Fibroblast of skin of left quadriceps (primary cell): ENCODE data around the gene GTF2IRD1.
"Not testable (repeated sequence)": the region's sequence is repeated elsewhere in the genome, so short reads cannot be mapped to it uniquely, and the experiment has no call there.

ENCODE experiments used
- DNase-seq, 2 experiments: peaks; one replicate each; pipeline ENCODE4 v3.0.0-alpha.2; 2013; ENCODE audit warnings: low read depth in 2 of 2

Gene GTF2IRD1

GRCh38 chr7:74470504-74470903 is 16.8 kb downstream of the GTF2IRD1 start:
- DNase-seq, result no peak

- no peak for DNase-seq
These were observed 19.4 kb downstream of the GTF2IRD1 start for GRCh38 chr7:74473116-74473515.

- DNase-seq, result no peak
These were observed 20.7 kb downstream of the GTF2IRD1 start for GRCh38 chr7:74474271-74474865.

GRCh38 chr7:74475243-74475986 is 21.7 kb downstream of the GTF2IRD1 start:
- no peak for DNase-seq

GRCh38 chr7:74475987-74476350 is 22.3 kb downstream of the GTF2IRD1 start:
- DNase-seq, result no peak

GRCh38 chr7:74476626-74477025 is 22.9 kb downstream of the GTF2IRD1 start:
- no peak for DNase-seq

GRCh38 chr7:74478671-74479065 is 25.0 kb downstream of the GTF2IRD1 start:
- DNase-seq, result no peak

GRCh38 chr7:74479066-74479781 is 25.5 kb downstream of the GTF2IRD1 start:
- no peak for DNase-seq

GRCh38 chr7:74479961-74480829 is 26.5 kb downstream of the GTF2IRD1 start:
- DNase-seq, result no peak

- DNase-seq, result no peak
These were observed 27.2 kb downstream of the GTF2IRD1 start for GRCh38 chr7:74480861-74481417.

GRCh38 chr7:74481458-74482196 is 27.9 kb downstream of the GTF2IRD1 start:
- DNase-seq, result no peak

GRCh38 chr7:74482197-74482467 is 28.4 kb downstream of the GTF2IRD1 start:
- no peak for DNase-seq

GRCh38 chr7:74482629-74483401 is 29.1 kb downstream of the GTF2IRD1 start:
- DNase-seq, result peak; percentile 91 to 92

- DNase-seq, result no peak
These were observed 30.0 kb downstream of the GTF2IRD1 start for GRCh38 chr7:74483402-74484336.

- no peak for DNase-seq
These were observed 31.9 kb downstream of the GTF2IRD1 start for GRCh38 chr7:74485611-74486010.

GRCh38 chr7:74488518-74489030 is 34.9 kb downstream of the GTF2IRD1 start:
- DNase-seq, result not testable (repeated sequence)

- DNase-seq, result no peak
These were observed 36.6 kb downstream of the GTF2IRD1 start for GRCh38 chr7:74489997-74490945.

GRCh38 chr7:74491490-74491889 is 37.8 kb downstream of the GTF2IRD1 start:
- not testable (repeated sequence) for DNase-seq
